DMS 273 (cell line): Measurements from ENCODE around the gene HOOK2.
"Not testable (repeated sequence)": the region's sequence is repeated elsewhere in the genome, so short reads cannot be mapped to it uniquely, and the experiment has no call there.

ENCODE experiments used
- DNase-seq: peaks from one replicate; lab custom pipeline; 2025; ENCODE audit not compliant: unreplicated experiment; lab: John Stamatoyannopoulos, UW

HOOK2 gene

GRCh38 chr19:12754465-12755196 is 20.7 kb downstream of the HOOK2 start:
- DNase-seq = no peak

GRCh38 chr19:12752056-12752781 is 23.1 kb downstream of the HOOK2 start:
- DNase-seq = no peak

- no peak for DNase-seq
Measured at GRCh38 chr19:12751635-12752034, 23.7 kb downstream of the HOOK2 start, which contains the start of gene BEST2. Gene BEST2 (plus strand): TSS chr19:12751791. CDS start chr19:12752593, 802 bp downstream.

DNA sequence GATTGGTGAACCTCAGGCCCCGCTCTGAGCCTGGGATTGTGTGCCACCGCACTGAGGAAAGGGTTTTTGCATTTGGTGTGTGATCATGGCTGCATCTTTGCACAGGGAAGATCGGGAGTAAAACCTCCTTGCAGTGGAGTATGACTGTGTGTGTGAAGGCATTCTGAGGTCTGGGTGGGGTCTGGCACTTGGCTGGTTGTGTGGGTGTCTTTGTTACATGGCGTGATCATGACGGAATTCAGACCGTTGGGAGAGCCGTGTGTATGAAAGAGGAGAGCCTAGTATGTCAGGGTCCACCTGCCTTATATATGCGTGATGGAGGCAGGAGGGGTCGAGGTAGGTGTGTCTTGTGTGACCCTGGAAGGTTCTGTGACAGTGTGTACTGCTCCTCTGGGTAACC is 24.5 kb downstream of the HOOK2 start:
- DNase-seq = no peak

DNA sequence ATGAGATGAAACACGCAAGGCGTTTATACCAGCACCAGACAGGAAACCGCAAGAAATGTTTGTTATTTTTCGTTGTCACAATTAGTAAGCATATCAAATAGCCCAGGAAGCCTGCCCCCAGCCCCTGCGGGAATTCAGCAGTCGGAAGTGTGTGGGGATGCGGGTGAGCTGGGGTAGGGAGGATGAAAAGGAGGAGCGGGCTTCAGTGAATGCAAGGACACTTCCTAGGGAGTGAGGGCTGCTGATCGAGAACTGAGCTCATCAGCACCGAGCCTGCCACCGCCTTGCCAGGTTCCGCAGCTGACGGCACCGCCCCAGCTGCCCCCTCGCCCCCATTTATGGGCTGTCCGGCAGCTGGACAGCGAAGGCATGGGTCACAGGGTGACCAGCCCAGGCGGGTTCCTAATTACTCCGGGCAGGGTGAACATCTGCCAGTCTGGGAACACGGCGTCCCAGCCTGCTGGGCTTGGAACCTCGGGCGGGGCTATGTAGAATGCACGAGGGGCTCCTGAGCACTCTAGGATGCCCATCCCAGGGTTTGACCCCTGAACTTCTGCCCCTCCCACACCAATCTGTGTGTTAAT is 25.3 kb downstream of the HOOK2 start:
- peak; percentile 66 for DNase-seq

GRCh38 chr19:12748489-12748888 is 26.9 kb downstream of the HOOK2 start:
- DNase-seq = no peak

GRCh38 chr19:12745166-12745897 is 30.0 kb downstream of the HOOK2 start:
- DNase-seq = no peak

- DNase-seq = no peak
Measured at GRCh38 chr19:12737835-12738351, 37.5 kb downstream of the HOOK2 start.

DNA sequence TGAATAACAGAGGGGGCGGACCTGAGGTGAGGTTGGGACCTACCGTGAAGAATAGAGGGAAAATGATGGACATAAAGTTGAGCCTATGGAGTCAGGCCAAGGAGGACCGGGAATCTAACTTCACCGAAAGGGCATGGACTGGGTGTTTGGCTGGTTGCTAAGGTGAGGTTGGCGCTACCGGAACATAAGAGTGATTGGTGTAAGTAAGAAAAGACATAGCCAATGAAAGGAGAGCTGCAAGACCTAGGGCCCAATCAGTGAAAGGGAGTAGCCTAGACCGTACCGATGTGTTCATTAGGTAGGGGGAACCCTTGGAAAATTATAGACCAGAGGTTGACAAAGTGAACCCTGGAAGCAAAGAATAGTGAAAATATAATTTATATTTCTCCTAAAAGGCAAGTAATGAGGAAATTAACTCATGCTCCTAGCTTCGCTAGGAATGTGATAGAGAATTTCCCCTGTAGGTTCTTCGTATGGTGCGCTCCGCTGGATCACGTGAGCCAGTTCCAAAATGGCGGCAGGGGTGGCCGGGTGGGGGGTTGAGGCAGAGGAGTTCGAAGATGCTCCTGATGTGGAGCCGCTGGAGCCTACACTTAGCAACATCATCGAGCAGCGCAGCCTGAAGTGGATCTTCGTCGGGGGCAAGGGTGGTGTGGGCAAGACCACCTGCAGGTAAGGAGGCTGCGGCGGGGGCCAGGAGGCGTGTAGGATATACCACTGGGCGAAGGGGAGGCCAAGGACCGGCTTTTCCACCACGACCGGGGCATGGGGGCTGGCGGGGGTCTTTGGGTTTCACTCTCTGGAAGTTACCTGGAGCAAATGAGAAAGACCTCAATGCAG is 38.1 kb downstream of the HOOK2 start, which contains the start of gene GET3:
Gene GET3, plus strand, starts transcription at position 503 of the 840 bp plus-strand sequence. Its CDS starts 9 bp downstream, at position 512.
- peak; percentile 100 for DNase-seq

- peak; percentile 86 for DNase-seq
Measured at GRCh38 chr19:12733369-12734214, 41.8 kb downstream of the HOOK2 start.

- DNase-seq = no peak
Measured at GRCh38 chr19:12731337-12731736, 44.0 kb downstream of the HOOK2 start.

DNA sequence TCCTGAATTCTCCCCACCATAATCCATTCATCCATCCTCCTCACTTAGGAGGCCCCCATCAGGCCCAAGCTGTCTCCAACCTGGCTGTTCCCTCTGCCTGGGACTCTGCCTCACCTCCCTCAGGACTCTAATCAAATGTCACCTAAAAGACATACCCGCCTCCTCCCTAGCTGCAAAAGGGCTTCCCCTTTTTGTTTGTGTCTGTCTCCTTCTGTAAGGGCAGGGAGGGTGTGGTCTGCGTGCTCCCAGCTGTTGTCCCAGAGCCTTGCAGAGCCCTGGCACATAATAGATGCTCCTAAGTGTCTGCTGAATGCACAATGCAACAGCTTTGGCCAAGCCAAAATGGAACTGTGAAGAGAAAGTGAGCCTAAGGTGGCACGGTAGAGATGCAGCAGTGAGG is 45.3 kb downstream of the HOOK2 start:
- DNase-seq = no peak

DNA sequence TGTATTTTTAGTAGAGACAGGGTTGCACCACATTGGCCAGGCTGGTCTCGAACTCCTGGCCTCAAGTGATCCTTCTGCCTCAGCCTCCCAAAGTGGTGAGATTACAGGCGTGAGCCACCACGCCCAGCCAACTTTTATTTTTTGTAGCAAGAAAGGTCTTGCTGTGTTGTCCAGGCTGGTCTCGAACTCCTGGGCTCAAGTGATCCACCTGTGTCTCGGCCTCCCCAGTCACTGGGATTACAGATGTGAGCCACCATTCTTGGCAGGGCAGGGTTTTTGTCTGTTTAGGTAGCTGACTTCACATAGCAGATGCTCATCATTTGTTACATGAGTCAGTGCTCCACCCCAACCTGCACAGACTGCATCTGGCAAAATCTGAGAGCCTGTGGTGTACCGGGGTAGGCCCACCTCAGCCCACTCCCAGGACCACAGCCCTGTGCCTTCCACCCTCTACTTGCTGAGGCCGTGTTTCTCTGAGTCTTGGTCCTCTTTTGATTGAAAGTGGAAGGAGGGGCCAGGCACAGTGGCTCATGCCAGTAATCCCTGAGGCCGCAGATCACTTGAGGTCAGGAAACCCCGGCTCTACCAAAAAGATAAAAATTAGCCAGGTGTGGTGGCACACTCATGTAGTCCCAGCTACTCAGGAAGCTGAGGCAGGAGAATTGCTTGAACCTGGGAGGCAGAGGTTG is 47.5 kb downstream of the HOOK2 start:
- DNase-seq = no peak

DNA sequence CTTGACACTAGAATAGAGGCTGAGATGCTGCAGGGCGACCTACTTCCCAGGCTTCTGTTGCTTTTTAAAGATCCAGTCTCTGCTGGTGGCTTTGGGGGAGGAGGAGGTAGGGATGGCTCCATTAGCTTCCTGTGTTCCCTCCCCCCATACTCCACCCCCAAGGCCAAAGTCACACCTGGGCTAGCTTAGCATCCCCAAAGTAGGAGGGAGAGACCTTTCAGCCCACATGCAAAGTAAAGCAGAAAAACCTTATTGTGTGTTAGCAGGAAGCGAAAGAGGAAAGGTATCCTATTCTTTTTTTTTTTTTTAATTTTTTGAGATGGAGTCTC is 48.4 kb downstream of the HOOK2 start:
- no peak for DNase-seq

GRCh38 chr19:12725612-12726011 is 49.7 kb downstream of the HOOK2 start:
- not testable (repeated sequence) for DNase-seq

DNA sequence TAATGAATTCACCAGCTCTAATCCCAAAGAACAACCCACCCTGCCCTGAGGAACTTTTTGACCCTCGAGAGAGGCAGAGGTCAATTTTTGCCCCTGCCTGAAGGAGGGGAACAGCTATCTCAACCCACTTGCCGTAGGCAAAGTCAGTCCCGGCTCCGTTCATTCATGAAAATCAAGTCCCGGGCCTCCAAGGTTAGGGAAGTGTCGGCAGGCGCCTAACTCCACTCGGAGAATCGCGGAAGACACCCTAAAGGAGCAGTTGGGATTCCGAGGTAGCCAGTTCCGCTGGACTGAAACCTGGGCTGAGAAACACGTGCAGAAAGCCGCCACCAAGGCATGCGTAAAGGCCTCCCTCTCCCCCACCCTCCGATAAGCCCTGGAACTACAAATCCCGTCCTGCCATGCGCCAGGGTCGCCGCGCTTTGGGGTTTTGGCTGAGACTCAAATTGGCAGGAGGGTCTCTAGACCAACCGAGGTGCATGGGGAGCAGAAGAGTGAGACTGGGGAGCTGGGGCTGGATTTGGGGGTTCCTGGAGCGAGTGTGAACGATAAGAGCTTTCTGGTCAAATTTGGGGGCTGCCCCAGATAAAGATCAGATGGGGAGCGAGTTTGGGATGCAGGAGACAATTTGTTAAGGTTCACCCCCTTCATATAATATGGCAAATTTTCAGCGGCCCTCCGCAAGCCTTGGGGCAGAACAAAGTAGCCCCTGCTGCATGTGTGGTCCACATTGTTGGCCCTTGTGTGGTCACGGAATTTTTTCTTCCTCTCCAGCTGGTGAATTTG is 51.5 kb downstream of the HOOK2 start, which contains the start of gene TNPO2:
Gene TNPO2, minus strand, starts transcription at position 292 of the 786 bp plus-strand sequence. CDS start 2,955 bp downstream, outside the sequence.
- DNase-seq = peak; percentile 92

DNA sequence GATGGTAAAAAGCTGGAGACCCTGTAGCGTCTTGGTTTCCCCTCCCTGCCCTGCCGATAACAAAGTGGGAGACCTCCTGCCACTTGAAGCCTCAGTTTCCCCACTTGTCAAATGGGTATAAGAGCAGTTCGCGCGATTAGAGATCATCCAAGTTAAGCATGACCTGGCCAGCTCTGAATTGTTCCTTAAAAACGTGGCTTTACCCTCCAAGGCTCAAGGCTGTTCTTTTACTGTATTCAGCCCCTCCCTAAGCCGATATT is 52.0 kb downstream of the HOOK2 start:
- DNase-seq = peak; percentile 68
